ENCODE measurements around the gene ALX4.

Gene ALX4

DNA sequence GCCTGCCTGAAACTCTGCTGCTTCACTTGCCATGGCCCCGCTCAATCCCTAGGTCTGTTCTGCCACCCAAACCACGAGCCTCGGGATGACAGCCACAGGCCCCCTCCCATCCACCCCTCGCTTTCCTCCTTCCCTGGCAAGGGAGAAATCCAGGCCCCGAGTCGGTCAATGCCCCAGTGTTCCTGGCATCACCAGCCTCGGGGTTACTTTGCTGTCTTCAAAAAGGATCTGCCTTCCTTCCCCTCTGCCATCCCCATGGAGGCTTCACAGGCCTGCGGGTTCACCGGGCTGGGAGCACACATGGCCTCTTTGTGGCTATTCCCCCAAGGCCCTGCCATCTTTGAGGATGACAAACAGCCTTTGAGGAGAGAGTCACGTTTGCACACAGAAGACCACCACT lies 38.8 kb upstream of the ALX4 start:
- no peaks in the 10 kb centered on the region for H3K36me3 ChIP-seq (replicated peaks in 1 of 2; ENCODE audit: control insufficient read depth in 2 of 2, insufficient read depth in 2 of 2, low read length in 2 of 2)
- no peak overlapping the region for H3K4me2 ChIP-seq (ENCODE audit: insufficient read depth, low read length, poor library complexity, severe bottlenecking)
- H3K79me1 ChIP-seq (ENCODE audit: low read depth, low read length), result no peaks in the 10 kb centered on the region
- no peak overlapping the region for H3K14ac ChIP-seq (ENCODE audit: low read length)
- H3K27me3 ChIP-seq (ENCODE audit: control insufficient read depth in 3 of 3, insufficient read depth in 3 of 3, low read depth in 1 of 3, low read length in 3 of 3), result peaks cover 0 to 55% (median 0%) of the 10 kb centered on the region in 3 experiments
- no peak overlapping the region for H3K4ac ChIP-seq (ENCODE audit: low read length)
- no peak overlapping the region for H2BK5ac ChIP-seq (ENCODE audit: low read length)
- H2AFZ ChIP-seq (ENCODE audit: low read length), result no peak overlapping the region
- H3K18ac ChIP-seq (ENCODE audit: low read length), result peak overlapping the region; percentile 66
- no peak overlapping the region for H4K91ac ChIP-seq (ENCODE audit: low read depth, low read length, poor library complexity)
- no peak overlapping the region for H4K8ac ChIP-seq (ENCODE audit: low read depth, low read length)
- no peak for DNase-seq (ENCODE audit: low spot score)
- H2BK12ac ChIP-seq (ENCODE audit: low read length), result no peak overlapping the region
- WGBS, 2 donors (ENCODE audit: extremely low coverage in 2 of 2, insufficient read length in 2 of 2, insufficient replicate concordance in 1 of 2), result no CpG with 5 or more reads among the region's 10 CpGs
- no peak overlapping the region for H3K27ac ChIP-seq (replicated peaks; ENCODE audit: low read length)
- no peaks in the 10 kb centered on the region for H3K9me3 ChIP-seq (replicated peaks in 1 of 2; ENCODE audit: control insufficient read depth in 2 of 2, insufficient read depth in 1 of 2, low read depth in 1 of 2, low read length in 2 of 2)
- no peak overlapping the region for H2BK15ac ChIP-seq (ENCODE audit: low read length)
- no peak overlapping the region for H3K9ac ChIP-seq (ENCODE audit: low read depth, low read length, poor library complexity)
- no peak overlapping the region for H2BK120ac ChIP-seq (ENCODE audit: low read depth, low read length)
- H3K4me3 ChIP-seq (ENCODE audit: low read length in 2 of 2), result no peak overlapping the region
- peaks cover 0 to 15% of the 10 kb centered on the region in 2 donors for H3K4me1 ChIP-seq (ENCODE audit: control insufficient read depth in 2 of 2, insufficient read depth in 1 of 2, low read depth in 1 of 2, low read length in 2 of 2)
- H3K23ac ChIP-seq (ENCODE audit: low read depth, low read length, poor library complexity), result no peak overlapping the region
- no peak overlapping the region for H2AK5ac ChIP-seq (ENCODE audit: low read depth, low read length)

DNA sequence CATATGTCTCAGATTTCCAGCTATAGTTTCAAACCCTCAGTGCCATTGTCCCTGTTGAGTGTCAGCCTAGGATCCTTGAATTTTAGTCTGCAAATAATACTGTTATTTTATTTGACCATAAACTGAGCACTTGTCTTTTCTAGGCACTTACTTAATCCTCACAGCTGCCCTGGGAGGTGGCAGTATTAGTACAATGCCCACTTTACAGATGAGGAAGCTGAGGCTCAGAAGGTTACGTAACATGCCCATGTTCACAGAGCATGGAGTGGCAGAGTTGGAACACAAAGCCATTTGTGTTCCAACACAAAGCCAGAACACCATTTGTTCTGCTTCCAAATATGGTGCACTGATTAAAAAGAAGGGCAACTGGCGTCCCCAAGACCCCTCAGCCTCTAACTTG lies 38.2 kb upstream of the ALX4 start:
- no peak overlapping the region for H3K14ac ChIP-seq (ENCODE audit: low read length)
- peaks cover 0 to 15% of the 10 kb centered on the region in 2 donors for H3K4me1 ChIP-seq (ENCODE audit: control insufficient read depth in 2 of 2, insufficient read depth in 1 of 2, low read depth in 1 of 2, low read length in 2 of 2)
- H2AFZ ChIP-seq (ENCODE audit: low read length), result no peak overlapping the region
- no peak overlapping the region for H3K4me3 ChIP-seq (ENCODE audit: low read length in 2 of 2)
- H3K23ac ChIP-seq (ENCODE audit: low read depth, low read length, poor library complexity), result no peak overlapping the region
- H3K27me3 ChIP-seq (ENCODE audit: control insufficient read depth in 3 of 3, insufficient read depth in 3 of 3, low read depth in 1 of 3, low read length in 3 of 3), result peaks cover 0 to 55% (median 0%) of the 10 kb centered on the region in 3 experiments
- no peak overlapping the region for H3K27ac ChIP-seq (replicated peaks; ENCODE audit: low read length)
- DNase-seq (ENCODE audit: low spot score), result no peak
- no peak overlapping the region for H3K9ac ChIP-seq (ENCODE audit: low read depth, low read length, poor library complexity)
- H4K91ac ChIP-seq (ENCODE audit: low read depth, low read length, poor library complexity), result no peak overlapping the region
- no peak overlapping the region for H3K4ac ChIP-seq (ENCODE audit: low read length)
- no peaks in the 10 kb centered on the region for H3K36me3 ChIP-seq (replicated peaks in 1 of 2; ENCODE audit: control insufficient read depth in 2 of 2, insufficient read depth in 2 of 2, low read length in 2 of 2)
- H2BK5ac ChIP-seq (ENCODE audit: low read length), result no peak overlapping the region
- H2AK5ac ChIP-seq (ENCODE audit: low read depth, low read length), result no peak overlapping the region
- no peak overlapping the region for H2BK120ac ChIP-seq (ENCODE audit: low read depth, low read length)
- H2BK15ac ChIP-seq (ENCODE audit: low read length), result no peak overlapping the region
- H3K18ac ChIP-seq (ENCODE audit: low read length), result no peak overlapping the region
- no peaks in the 10 kb centered on the region for H3K9me3 ChIP-seq (replicated peaks in 1 of 2; ENCODE audit: control insufficient read depth in 2 of 2, insufficient read depth in 1 of 2, low read depth in 1 of 2, low read length in 2 of 2)
- no CpG with 5 or more reads among the region's 2 CpGs for WGBS, 2 donors (ENCODE audit: extremely low coverage in 2 of 2, insufficient read length in 2 of 2, insufficient replicate concordance in 1 of 2)
- no peak overlapping the region for H3K4me2 ChIP-seq (ENCODE audit: insufficient read depth, low read length, poor library complexity, severe bottlenecking)
- no peaks in the 10 kb centered on the region for H3K79me1 ChIP-seq (ENCODE audit: low read depth, low read length)
- H4K8ac ChIP-seq (ENCODE audit: low read depth, low read length), result no peak overlapping the region
- no peak overlapping the region for H2BK12ac ChIP-seq (ENCODE audit: low read length)

DNA sequence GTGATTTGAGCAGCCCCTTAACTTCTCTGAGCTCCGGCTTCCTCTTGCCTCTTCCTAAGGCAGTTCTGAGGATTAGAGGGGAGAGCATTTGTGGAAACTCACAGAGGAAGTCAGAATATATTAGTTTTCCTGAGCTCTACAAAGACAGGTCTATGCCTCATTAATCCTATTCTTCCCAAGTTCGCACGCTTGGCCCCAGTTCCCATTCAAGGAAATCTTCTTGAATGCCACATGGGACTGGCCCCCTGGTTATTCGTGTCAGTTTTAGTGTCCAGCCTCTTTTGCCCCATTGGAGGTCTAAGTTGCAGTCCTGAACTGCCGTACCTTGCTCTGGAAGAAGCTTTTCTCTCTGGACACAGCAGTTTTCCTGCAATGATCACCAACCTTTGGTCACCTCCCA lies 37.6 kb upstream of the ALX4 start:
- no peaks in the 10 kb centered on the region for H3K79me1 ChIP-seq (ENCODE audit: low read depth, low read length)
- no peak overlapping the region for H3K4ac ChIP-seq (ENCODE audit: low read length)
- no peak overlapping the region for H2BK12ac ChIP-seq (ENCODE audit: low read length)
- H3K23ac ChIP-seq (ENCODE audit: low read depth, low read length, poor library complexity), result no peak overlapping the region
- no peak overlapping the region for H2BK5ac ChIP-seq (ENCODE audit: low read length)
- H3K4me1 ChIP-seq (ENCODE audit: control insufficient read depth in 2 of 2, insufficient read depth in 1 of 2, low read depth in 1 of 2, low read length in 2 of 2), result peaks cover 0 to 15% of the 10 kb centered on the region in 2 donors
- H3K27me3 ChIP-seq (ENCODE audit: control insufficient read depth in 3 of 3, insufficient read depth in 3 of 3, low read depth in 1 of 3, low read length in 3 of 3), result peaks cover 0 to 55% (median 0%) of the 10 kb centered on the region in 3 experiments
- no peak overlapping the region for H3K14ac ChIP-seq (ENCODE audit: low read length)
- no peak overlapping the region for H4K8ac ChIP-seq (ENCODE audit: low read depth, low read length)
- H3K27ac ChIP-seq (replicated peaks; ENCODE audit: low read length), result no peak overlapping the region
- no peak overlapping the region for H3K4me2 ChIP-seq (ENCODE audit: insufficient read depth, low read length, poor library complexity, severe bottlenecking)
- no peak overlapping the region for H2AK5ac ChIP-seq (ENCODE audit: low read depth, low read length)
- H2BK120ac ChIP-seq (ENCODE audit: low read depth, low read length), result no peak overlapping the region
- no peaks in the 10 kb centered on the region for H3K9me3 ChIP-seq (replicated peaks in 1 of 2; ENCODE audit: control insufficient read depth in 2 of 2, insufficient read depth in 1 of 2, low read depth in 1 of 2, low read length in 2 of 2)
- no peaks in the 10 kb centered on the region for H3K36me3 ChIP-seq (replicated peaks in 1 of 2; ENCODE audit: control insufficient read depth in 2 of 2, insufficient read depth in 2 of 2, low read length in 2 of 2)
- peak; percentile 47 for DNase-seq (ENCODE audit: low spot score)
- no peak overlapping the region for H2BK15ac ChIP-seq (ENCODE audit: low read length)
- H3K9ac ChIP-seq (ENCODE audit: low read depth, low read length, poor library complexity), result no peak overlapping the region
- H4K91ac ChIP-seq (ENCODE audit: low read depth, low read length, poor library complexity), result no peak overlapping the region
- no peak overlapping the region for H3K18ac ChIP-seq (ENCODE audit: low read length)
- no CpG with 5 or more reads among the region's 5 CpGs for WGBS, 2 donors (ENCODE audit: extremely low coverage in 2 of 2, insufficient read length in 2 of 2, insufficient replicate concordance in 1 of 2)
- no peak overlapping the region for H2AFZ ChIP-seq (ENCODE audit: low read length)
- H3K4me3 ChIP-seq (ENCODE audit: low read length in 2 of 2), result no peak overlapping the region

DNA sequence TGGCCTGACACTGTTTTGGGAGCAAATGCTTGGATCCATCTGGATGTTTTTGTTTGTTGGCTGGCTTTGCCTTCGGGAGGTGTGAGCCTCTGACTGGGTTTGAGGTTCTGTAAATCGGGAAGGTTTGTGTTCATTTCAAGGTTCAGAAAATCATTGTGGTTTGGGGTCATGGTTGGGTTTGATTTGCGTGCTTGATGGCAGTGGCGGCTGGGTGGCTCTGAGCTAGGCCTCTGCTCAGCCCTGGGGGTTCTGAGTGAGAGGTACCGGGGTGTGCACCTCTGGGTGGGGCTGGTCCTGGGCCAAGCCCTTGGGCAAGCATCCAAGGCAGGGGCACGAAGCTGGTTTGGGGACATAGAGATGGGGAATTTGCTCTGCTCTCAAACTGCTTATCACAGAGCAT lies 37.0 kb upstream of the ALX4 start:
- no peak for DNase-seq (ENCODE audit: low spot score)
- H3K4me1 ChIP-seq (ENCODE audit: control insufficient read depth in 2 of 2, insufficient read depth in 1 of 2, low read depth in 1 of 2, low read length in 2 of 2), result peaks cover 0 to 15% of the 10 kb centered on the region in 2 donors
- no peaks in the 10 kb centered on the region for H3K36me3 ChIP-seq (replicated peaks in 1 of 2; ENCODE audit: control insufficient read depth in 2 of 2, insufficient read depth in 2 of 2, low read length in 2 of 2)
- no peak overlapping the region for H4K8ac ChIP-seq (ENCODE audit: low read depth, low read length)
- H3K9me3 ChIP-seq (replicated peaks in 1 of 2; ENCODE audit: control insufficient read depth in 2 of 2, insufficient read depth in 1 of 2, low read depth in 1 of 2, low read length in 2 of 2), result no peaks in the 10 kb centered on the region
- H3K18ac ChIP-seq (ENCODE audit: low read length), result no peak overlapping the region
- H3K4me3 ChIP-seq (ENCODE audit: low read length in 2 of 2), result no peak overlapping the region
- H3K4me2 ChIP-seq (ENCODE audit: insufficient read depth, low read length, poor library complexity, severe bottlenecking), result no peak overlapping the region
- peak overlapping the region; percentile 23 for H2AK5ac ChIP-seq (ENCODE audit: low read depth, low read length)
- H2BK5ac ChIP-seq (ENCODE audit: low read length), result no peak overlapping the region
- H3K79me1 ChIP-seq (ENCODE audit: low read depth, low read length), result no peaks in the 10 kb centered on the region
- no peak overlapping the region for H2BK15ac ChIP-seq (ENCODE audit: low read length)
- H3K27me3 ChIP-seq (ENCODE audit: control insufficient read depth in 3 of 3, insufficient read depth in 3 of 3, low read depth in 1 of 3, low read length in 3 of 3), result peaks cover 0 to 55% (median 0%) of the 10 kb centered on the region in 3 experiments
- H2BK12ac ChIP-seq (ENCODE audit: low read length), result no peak overlapping the region
- no peak overlapping the region for H3K4ac ChIP-seq (ENCODE audit: low read length)
- H2BK120ac ChIP-seq (ENCODE audit: low read depth, low read length), result no peak overlapping the region
- WGBS, 2 donors (ENCODE audit: extremely low coverage in 2 of 2, insufficient read length in 2 of 2, insufficient replicate concordance in 1 of 2), result no CpG with 5 or more reads among the region's 6 CpGs
- H3K23ac ChIP-seq (ENCODE audit: low read depth, low read length, poor library complexity), result no peak overlapping the region
- no peak overlapping the region for H3K9ac ChIP-seq (ENCODE audit: low read depth, low read length, poor library complexity)
- no peak overlapping the region for H2AFZ ChIP-seq (ENCODE audit: low read length)
- H3K14ac ChIP-seq (ENCODE audit: low read length), result no peak overlapping the region
- H4K91ac ChIP-seq (ENCODE audit: low read depth, low read length, poor library complexity), result no peak overlapping the region
- H3K27ac ChIP-seq (replicated peaks; ENCODE audit: low read length), result no peak overlapping the region
